H1 (cell line): ENCODE results near the gene ALK. TPM values are rescaled to one million over a fixed set of nuclear protein-coding genes. Genes with fewer than 3 reads are reported as not detected.

ENCODE experiments used
- BRCA1 ChIP-seq: IDR thresholded peaks from 2 replicates; pipeline ENCODE4 v1.6.1; 2012; ENCODE audit warnings: low read depth, low read length, improper control_type of control experiment
- EZH2 ChIP-seq: fragments of 200-600 bp; sonication (generic); IDR thresholded peaks from 2 replicates; pipeline ENCODE4 v1.7.1; 2012; ENCODE audit warnings: low read depth, mild to moderate bottlenecking, moderate library complexity, low read length, inconsistent platforms; ENCODE audit not compliant: severe bottlenecking
- polyA plus RNA-seq, 7 experiments: library from polyadenylated mRNA; depleted of rRNA in 3 of 7; stranded (reverse) in 5 of 7; unstranded in 2 of 7; fragments of >200 nt in 5 of 7; fragments of 200-250 nt in 2 of 7; gene quantifications; 1 replicate in 5 of 7; 2 replicates in 1 of 7; 4 replicates in 1 of 7; pipeline versions ENCODE4 v1.2.1 to v1.2.3, GENCODE V29; 2011 to 2013; ENCODE audit warnings: missing spikeins in 2 of 7, mixed read lengths in 2 of 7
- total RNA-seq: library from RNA; stranded (reverse); fragmentation: NEBNext Ultra II Directional; extraction: Animal tissue kit (Norgen Biotek cat#: 25700); gene quantifications from 2 replicates; pipeline ENCODE4 v1.2.1, GENCODE V29; 2021

The ALK gene
- total and polyA plus RNA-seq, 2 of the 8 experiments (the other 6 are each of a cell fraction or from before 2014, with no cell fraction given): 0.02 to 0.09 TPM

DNA sequence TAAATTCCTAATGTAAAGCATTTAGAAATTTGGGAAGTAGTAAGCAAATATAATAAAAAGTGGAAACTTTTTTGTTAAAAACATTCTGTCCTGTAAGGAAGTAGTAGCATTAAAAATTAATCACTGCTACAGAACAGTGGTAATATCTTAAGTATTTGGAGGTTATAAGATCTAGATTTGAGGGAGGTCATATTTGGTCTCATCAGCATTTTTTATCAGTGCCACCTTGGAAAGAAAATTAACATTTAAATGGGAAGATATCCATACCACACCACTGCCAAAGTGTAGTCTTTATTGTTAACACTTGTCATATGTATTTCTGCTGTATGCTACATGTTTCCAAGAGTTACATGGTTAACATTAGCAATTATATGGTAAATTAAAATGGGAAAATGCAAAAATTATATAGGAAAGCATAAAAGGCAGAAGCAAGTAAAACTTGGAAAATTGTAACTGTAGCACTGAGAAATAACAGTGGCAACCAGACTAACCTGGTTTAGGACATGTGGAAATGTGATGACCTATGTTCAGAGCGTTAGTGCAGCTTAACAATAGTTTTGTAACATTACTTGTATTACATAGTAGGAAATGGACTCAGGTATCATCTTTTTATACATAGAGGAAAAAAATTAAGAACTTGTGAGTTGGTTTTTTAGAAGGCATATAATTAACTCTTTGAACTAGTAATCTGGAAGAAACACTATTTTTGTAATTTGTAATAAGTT is 759.0 kb downstream of the ALK start (continued):
- TF ChIP-seq BRCA1 (no peak), EZH2 (no peak)
